ENCODE data around the gene PAQR5. TPM values are rescaled to one million over a fixed set of nuclear protein-coding genes. Genes with fewer than 3 reads are reported as not detected.

PAQR5 gene
- total and polyA plus RNA-seq, 9 of the 15 experiments (the other 6 are each of a cell fraction or from before 2014, with no cell fraction given), result 0.04 to 0.08 TPM; not detected in 7

DNA sequence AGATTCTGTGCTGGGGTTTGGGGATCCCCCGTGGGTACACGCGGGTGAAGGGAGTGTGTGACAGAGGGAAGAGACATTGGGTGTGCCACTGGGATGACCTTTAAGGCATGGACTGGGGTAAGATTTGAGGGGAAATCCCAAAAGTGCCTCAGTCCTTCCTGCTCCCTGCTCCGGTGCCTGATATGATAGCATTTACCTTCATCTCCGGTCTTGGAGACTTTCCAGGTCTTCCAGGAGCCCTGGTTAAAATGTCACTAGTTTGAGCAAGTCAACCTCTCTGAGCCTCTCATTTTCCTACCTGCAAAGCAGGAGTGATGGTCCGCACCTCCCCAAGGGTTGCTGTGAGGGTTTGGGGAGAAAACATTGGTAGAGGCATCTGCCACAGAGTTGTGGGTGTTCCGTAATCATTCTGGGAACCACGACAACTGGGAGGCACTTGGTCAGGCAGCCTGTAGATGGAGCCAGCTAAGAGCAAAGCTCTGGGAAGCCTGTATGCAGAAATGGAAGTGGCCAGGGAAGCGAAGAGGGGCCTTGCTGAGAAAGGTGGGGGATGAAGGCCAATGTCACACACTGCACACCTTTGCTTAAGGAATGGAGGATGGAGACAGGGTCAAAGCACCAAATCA, 81.5 kb downstream of the PAQR5 start (continued):
- TF ChIP-seq, protein P1, sequence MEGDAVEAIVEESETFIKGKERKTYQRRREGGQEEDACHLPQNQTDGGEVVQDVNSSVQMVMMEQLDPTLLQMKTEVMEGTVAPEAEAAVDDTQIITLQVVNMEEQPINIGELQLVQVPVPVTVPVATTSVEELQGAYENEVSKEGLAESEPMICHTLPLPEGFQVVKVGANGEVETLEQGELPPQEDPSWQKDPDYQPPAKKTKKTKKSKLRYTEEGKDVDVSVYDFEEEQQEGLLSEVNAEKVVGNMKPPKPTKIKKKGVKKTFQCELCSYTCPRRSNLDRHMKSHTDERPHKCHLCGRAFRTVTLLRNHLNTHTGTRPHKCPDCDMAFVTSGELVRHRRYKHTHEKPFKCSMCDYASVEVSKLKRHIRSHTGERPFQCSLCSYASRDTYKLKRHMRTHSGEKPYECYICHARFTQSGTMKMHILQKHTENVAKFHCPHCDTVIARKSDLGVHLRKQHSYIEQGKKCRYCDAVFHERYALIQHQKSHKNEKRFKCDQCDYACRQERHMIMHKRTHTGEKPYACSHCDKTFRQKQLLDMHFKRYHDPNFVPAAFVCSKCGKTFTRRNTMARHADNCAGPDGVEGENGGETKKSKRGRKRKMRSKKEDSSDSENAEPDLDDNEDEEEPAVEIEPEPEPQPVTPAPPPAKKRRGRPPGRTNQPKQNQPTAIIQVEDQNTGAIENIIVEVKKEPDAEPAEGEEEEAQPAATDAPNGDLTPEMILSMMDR (IDR thresholded peaks at IDR 0.05 in 2 of 3, conservative IDR thresholded peaks at IDR 0.05 in 1 of 3; ENCODE audit: insufficient read depth in 2 of 3, low read depth in 1 of 3, low read length in 3 of 3), result peak; percentile 44 to 68 (median 53)
- TF ChIP-seq RAD21 (CRISPR knock-in tag; conservative IDR thresholded peaks at IDR 0.05 in 1 of 2, IDR thresholded peaks at IDR 0.05 in 1 of 2) (peak in 1 of 2 experiments; percentile 43; a peak in 2 of 4 replicates), SRSF9 (IDR thresholded peaks at IDR 0.05; ENCODE audit: borderline replicate concordance, low read depth, low read length) (no peak), ZNF282 (CRISPR knock-in tag; IDR thresholded peaks at IDR 0.05) (no peak), FOXA3 (CRISPR knock-in tag; conservative IDR thresholded peaks at IDR 0.05 in 1 of 2, IDR thresholded peaks at IDR 0.05 in 1 of 2) (no peak), SAFB (IDR thresholded peaks at IDR 0.05; ENCODE audit: borderline replicate concordance, low read depth, low read length) (no peak)
- TF ChIP-seq, protein P2, sequence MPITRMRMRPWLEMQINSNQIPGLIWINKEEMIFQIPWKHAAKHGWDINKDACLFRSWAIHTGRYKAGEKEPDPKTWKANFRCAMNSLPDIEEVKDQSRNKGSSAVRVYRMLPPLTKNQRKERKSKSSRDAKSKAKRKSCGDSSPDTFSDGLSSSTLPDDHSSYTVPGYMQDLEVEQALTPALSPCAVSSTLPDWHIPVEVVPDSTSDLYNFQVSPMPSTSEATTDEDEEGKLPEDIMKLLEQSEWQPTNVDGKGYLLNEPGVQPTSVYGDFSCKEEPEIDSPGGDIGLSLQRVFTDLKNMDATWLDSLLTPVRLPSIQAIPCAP (CRISPR knock-in tag; IDR thresholded peaks at IDR 0.05; ENCODE audit: borderline replicate concordance), result no peak
- TF ChIP-seq, protein P3, sequence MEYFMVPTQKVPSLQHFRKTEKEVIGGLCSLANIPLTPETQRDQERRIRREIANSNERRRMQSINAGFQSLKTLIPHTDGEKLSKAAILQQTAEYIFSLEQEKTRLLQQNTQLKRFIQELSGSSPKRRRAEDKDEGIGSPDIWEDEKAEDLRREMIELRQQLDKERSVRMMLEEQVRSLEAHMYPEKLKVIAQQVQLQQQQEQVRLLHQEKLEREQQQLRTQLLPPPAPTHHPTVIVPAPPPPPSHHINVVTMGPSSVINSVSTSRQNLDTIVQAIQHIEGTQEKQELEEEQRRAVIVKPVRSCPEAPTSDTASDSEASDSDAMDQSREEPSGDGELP (CRISPR knock-in tag; IDR thresholded peaks at IDR 0.05; ENCODE audit: borderline replicate concordance), result no peak
- TF ChIP-seq, protein P4, sequence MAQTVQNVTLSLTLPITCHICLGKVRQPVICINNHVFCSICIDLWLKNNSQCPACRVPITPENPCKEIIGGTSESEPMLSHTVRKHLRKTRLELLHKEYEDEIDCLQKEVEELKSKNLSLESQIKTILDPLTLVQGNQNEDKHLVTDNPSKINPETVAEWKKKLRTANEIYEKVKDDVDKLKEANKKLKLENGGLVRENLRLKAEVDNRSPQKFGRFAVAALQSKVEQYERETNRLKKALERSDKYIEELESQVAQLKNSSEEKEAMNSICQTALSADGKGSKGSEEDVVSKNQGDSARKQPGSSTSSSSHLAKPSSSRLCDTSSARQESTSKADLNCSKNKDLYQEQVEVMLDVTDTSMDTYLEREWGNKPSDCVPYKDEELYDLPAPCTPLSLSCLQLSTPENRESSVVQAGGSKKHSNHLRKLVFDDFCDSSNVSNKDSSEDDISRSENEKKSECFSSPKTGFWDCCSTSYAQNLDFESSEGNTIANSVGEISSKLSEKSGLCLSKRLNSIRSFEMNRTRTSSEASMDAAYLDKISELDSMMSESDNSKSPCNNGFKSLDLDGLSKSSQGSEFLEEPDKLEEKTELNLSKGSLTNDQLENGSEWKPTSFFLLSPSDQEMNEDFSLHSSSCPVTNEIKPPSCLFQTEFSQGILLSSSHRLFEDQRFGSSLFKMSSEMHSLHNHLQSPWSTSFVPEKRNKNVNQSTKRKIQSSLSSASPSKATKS (CRISPR knock-in tag; IDR thresholded peaks at IDR 0.05), result no peak
- TF ChIP-seq, protein P5, sequence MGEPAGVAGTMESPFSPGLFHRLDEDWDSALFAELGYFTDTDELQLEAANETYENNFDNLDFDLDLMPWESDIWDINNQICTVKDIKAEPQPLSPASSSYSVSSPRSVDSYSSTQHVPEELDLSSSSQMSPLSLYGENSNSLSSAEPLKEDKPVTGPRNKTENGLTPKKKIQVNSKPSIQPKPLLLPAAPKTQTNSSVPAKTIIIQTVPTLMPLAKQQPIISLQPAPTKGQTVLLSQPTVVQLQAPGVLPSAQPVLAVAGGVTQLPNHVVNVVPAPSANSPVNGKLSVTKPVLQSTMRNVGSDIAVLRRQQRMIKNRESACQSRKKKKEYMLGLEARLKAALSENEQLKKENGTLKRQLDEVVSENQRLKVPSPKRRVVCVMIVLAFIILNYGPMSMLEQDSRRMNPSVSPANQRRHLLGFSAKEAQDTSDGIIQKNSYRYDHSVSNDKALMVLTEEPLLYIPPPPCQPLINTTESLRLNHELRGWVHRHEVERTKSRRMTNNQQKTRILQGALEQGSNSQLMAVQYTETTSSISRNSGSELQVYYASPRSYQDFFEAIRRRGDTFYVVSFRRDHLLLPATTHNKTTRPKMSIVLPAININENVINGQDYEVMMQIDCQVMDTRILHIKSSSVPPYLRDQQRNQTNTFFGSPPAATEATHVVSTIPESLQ (CRISPR knock-in tag; IDR thresholded peaks at IDR 0.05), result no peak
- TF ChIP-seq, protein P6, sequence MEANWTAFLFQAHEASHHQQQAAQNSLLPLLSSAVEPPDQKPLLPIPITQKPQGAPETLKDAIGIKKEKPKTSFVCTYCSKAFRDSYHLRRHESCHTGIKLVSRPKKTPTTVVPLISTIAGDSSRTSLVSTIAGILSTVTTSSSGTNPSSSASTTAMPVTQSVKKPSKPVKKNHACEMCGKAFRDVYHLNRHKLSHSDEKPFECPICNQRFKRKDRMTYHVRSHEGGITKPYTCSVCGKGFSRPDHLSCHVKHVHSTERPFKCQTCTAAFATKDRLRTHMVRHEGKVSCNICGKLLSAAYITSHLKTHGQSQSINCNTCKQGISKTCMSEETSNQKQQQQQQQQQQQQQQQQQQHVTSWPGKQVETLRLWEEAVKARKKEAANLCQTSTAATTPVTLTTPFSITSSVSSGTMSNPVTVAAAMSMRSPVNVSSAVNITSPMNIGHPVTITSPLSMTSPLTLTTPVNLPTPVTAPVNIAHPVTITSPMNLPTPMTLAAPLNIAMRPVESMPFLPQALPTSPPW (CRISPR knock-in tag; IDR thresholded peaks at IDR 0.05), result no peak
